ENCODE results near the gene GABRP. TPM values are rescaled to one million over a fixed set of nuclear protein-coding genes. Genes with fewer than 3 reads are reported as not detected.

Gene GABRP
- total and polyA plus RNA-seq, 11 donors, result 0.08 to 2.9 (median 0.23) TPM; not detected in 3

- intact Hi-C loops (cut with DNase I), result loop anchor here in 7 of 10 donors (1.0 to 10.0 kb wide), 5 partner anchors 9 to 587 kb away; partner anchors contain the start of gene RANBP17 (in 1 of the 7)
- Histone ChIP-seq H3K36me3 (no peaks in the 10 kb centered on the region), H3K27ac (peak overlapping the region; percentile 66 to 95 (median 82)), H3K27me3 (peaks cover 0 to 15% (median 0%) of the 10 kb centered on the region in 9 donors), H3K4me3 (no peak overlapping the region), H3K4me1 (peaks cover 2 to 69% (median 53%) of the 10 kb centered on the region in 12 donors), H3K9me3 (no peaks in the 10 kb centered on the region)
- ATAC-seq (peak; percentile 80 to 84 (median 80)), DNase-seq (peak; percentile 72 to 89 (median 81))
- TF ChIP-seq CTCF (IDR thresholded peaks at IDR 0.05) (no peak), POLR2A (IDR thresholded peaks at IDR 0.05) (no peak)
- WGBS, 4 donors, result 38 to 60% (median 51%) methylated on average over 1 of the region's 1 CpG
These were observed 36.2 kb upstream of the GABRP start for GRCh38 chr5:170747357-170747756.

GRCh38 chr5:170747851-170748250, 35.7 kb upstream of the GABRP start:
- intact Hi-C loops (cut with DNase I), result loop anchor here in 7 of 10 donors (1.0 to 10.0 kb wide), 5 partner anchors 8 to 587 kb away; partner anchors contain the start of gene RANBP17 (in 1 of the 7)
- whole genome bisulfite sequencing, 4 donors, result 68 to 81% (median 73%) methylated on average over 10 of the region's 10 CpGs
- peak; percentile 8 to 21 (median 14) for ATAC-seq

GRCh38 chr5:170748951-170749471, 34.5 kb upstream of the GABRP start:
- DNase-seq (no peak), ATAC-seq (no peak)
- no peaks in the 10 kb centered on the region for H3K36me3 ChIP-seq
- H3K27me3 ChIP-seq, result peaks cover 0 to 9% (median 0%) of the 10 kb centered on the region in 9 donors
- 45 to 62% (median 54%) methylated on average over 13 of the region's 13 CpGs for WGBS, 4 donors
- peak overlapping the region in 8 of 12 donors; percentile 17 to 95 (median 85) for H3K27ac ChIP-seq
- H3K4me3 ChIP-seq, result no peak overlapping the region
- H3K4me1 ChIP-seq, result peaks cover 2 to 73% (median 59%) of the 10 kb centered on the region in 12 donors
- intact Hi-C loops (cut with DNase I), result loop anchor here in 6 of 10 donors (10.0 kb wide), 4 partner anchors 116 to 586 kb away; partner anchors contain the start of gene RANBP17 (in 1 of the 6)
- TF ChIP-seq POLR2A (IDR thresholded peaks at IDR 0.05) (no peak), CTCF (IDR thresholded peaks at IDR 0.05) (no peak)
- H3K9me3 ChIP-seq, result no peaks in the 10 kb centered on the region

More at GRCh38 chr5:170747851-170748250, 35.7 kb upstream of the GABRP start:
- H3K27ac ChIP-seq, result peak overlapping the region; percentile 66 to 95 (median 82)
- peak in 3 of 5 donors; percentile 28 to 47 (median 36) for DNase-seq
- H3K4me3 ChIP-seq, result no peak overlapping the region
- peaks cover 0 to 15% (median 0%) of the 10 kb centered on the region in 9 donors for H3K27me3 ChIP-seq
- no peaks in the 10 kb centered on the region for H3K36me3 ChIP-seq
- TF ChIP-seq CTCF (IDR thresholded peaks at IDR 0.05) (peak; percentile 30 to 60 (median 44)), POLR2A (IDR thresholded peaks at IDR 0.05) (no peak)
- H3K4me1 ChIP-seq, result peaks cover 2 to 73% (median 58%) of the 10 kb centered on the region in 12 donors
- H3K9me3 ChIP-seq, result no peaks in the 10 kb centered on the region

GRCh38 chr5:170749911-170750431, 33.6 kb upstream of the GABRP start:
- H3K4me1 ChIP-seq, result peaks cover 2 to 65% (median 53%) of the 10 kb centered on the region in 12 donors
- DNase-seq (no peak), ATAC-seq (no peak)
- no peak overlapping the region for H3K4me3 ChIP-seq
- TF ChIP-seq CTCF (IDR thresholded peaks at IDR 0.05) (no peak), POLR2A (IDR thresholded peaks at IDR 0.05) (no peak)
- H3K27ac ChIP-seq, result peak overlapping the region in 3 of 12 donors; percentile 7 to 94 (median 47)
- no peaks in the 10 kb centered on the region for H3K9me3 ChIP-seq
- no peaks in the 10 kb centered on the region for H3K36me3 ChIP-seq
- intact Hi-C loops (cut with DNase I), result loop anchor here in 6 of 10 donors (10.0 kb wide), 4 partner anchors 115 to 585 kb away; partner anchors contain the start of gene RANBP17 (in 1 of the 6)
- H3K27me3 ChIP-seq, result peaks cover 0 to 5% (median 0%) of the 10 kb centered on the region in 9 donors
- WGBS, 4 donors, result 81 to 86% (median 84%) methylated on average over 7 of the region's 7 CpGs
